Neutrophil (primary cell): ENCODE data around the gene PIGR.
A peak's percentile ranks its signal among the peaks of the same experiment; 100 is the strongest.

Source experiments
- H3K27ac ChIP-seq: fragments of 200-600 bp; sonication (generic); 2 replicates; pipeline ENCODE4 v1.5.1; 2016; ENCODE audit warnings: mild to moderate bottlenecking, moderate library complexity
- H3K27me3 ChIP-seq: fragments of 200-600 bp; sonication (generic); 2 replicates; pipeline ENCODE4 v1.6.0; 2016; ENCODE audit warnings: mild to moderate bottlenecking
- H3K36me3 ChIP-seq: fragments of 200-600 bp; sonication (generic); 2 replicates; pipeline ENCODE4 v1.5.1; 2017
- H3K4me1 ChIP-seq, 2 experiments: fragments of 200-600 bp in 1 of 2; sonication (generic) in 1 of 2; 1 replicate in 1 of 2; 2 replicates in 1 of 2; pipeline versions ENCODE4 v1.5.1 to v1.6.1; 2013 to 2016; ENCODE audit warnings: low read depth in 1 of 2, low read length in 1 of 2, mild to moderate bottlenecking in 1 of 2, moderate library complexity in 1 of 2; ENCODE audit not compliant: control insufficient read depth in 1 of 2, insufficient read depth in 1 of 2
- H3K4me3 ChIP-seq, 2 experiments: fragments of 200-600 bp in 1 of 2; sonication (generic) in 1 of 2; 1 replicate in 1 of 2; 2 replicates in 1 of 2; pipeline ENCODE4 v1.5.1; 2013 to 2016; ENCODE audit warnings: low read depth in 1 of 2, low read length in 1 of 2, mild to moderate bottlenecking in 1 of 2, moderate library complexity in 1 of 2
- H3K9me3 ChIP-seq: fragments of 200-600 bp; sonication (generic); 2 replicates; pipeline ENCODE4 v1.5.1; 2016
- TF ChIP-seq, protein P1 (sequence below): fragments of 200-600 bp; sonication (generic); IDR thresholded peaks from 2 replicates; pipeline ENCODE4 v1.5.1; 2016; ENCODE audit warnings: antibody characterized with exemption

Gene PIGR

DNA sequence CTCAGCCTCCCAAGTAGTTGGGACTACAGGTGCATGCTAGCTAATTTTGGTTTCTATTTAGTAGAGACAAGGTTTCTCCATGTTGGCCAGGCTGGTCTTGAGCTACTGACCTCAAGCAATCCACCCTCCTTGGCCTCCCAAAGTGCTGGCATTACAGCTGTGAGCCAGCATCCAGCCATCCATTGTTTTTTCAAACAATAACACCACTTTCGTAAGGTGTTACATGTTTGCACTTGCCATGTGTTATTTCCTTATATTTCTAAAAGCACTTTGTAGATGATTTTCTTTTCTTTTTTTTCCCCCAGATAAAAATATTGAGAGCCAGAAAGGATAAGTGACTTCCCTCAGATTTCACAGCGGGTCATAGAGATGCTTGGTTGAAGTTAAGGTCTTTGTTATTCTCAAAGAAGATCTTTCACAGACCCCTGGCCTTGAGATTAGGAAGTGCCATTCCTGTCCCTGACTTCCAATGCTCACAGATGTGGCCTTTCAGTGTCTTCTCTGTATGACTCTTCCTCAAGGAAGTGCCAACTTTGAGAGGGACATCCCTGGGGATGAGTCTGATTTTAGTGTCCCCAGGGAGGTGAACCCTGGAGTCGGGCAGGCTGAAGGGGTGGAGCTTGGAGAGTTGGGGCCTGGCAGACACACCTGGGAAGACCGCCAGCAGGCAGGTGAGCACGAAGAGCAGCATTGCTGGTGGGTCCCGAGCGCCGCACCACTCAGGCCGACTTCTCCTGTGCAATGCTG, 6.3 kb downstream of the PIGR start:
- Histone ChIP-seq H3K36me3 (no peaks in the 10 kb centered on the region), H3K4me1 (no peaks in the 10 kb centered on the region), H3K27me3 (peaks cover 37% of the 10 kb centered on the region), H3K4me3 (no peak overlapping the region), H3K27ac (no peak overlapping the region), H3K9me3 (no peaks in the 10 kb centered on the region)
- TF ChIP-seq, protein P1, sequence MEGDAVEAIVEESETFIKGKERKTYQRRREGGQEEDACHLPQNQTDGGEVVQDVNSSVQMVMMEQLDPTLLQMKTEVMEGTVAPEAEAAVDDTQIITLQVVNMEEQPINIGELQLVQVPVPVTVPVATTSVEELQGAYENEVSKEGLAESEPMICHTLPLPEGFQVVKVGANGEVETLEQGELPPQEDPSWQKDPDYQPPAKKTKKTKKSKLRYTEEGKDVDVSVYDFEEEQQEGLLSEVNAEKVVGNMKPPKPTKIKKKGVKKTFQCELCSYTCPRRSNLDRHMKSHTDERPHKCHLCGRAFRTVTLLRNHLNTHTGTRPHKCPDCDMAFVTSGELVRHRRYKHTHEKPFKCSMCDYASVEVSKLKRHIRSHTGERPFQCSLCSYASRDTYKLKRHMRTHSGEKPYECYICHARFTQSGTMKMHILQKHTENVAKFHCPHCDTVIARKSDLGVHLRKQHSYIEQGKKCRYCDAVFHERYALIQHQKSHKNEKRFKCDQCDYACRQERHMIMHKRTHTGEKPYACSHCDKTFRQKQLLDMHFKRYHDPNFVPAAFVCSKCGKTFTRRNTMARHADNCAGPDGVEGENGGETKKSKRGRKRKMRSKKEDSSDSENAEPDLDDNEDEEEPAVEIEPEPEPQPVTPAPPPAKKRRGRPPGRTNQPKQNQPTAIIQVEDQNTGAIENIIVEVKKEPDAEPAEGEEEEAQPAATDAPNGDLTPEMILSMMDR = no peak

DNA sequence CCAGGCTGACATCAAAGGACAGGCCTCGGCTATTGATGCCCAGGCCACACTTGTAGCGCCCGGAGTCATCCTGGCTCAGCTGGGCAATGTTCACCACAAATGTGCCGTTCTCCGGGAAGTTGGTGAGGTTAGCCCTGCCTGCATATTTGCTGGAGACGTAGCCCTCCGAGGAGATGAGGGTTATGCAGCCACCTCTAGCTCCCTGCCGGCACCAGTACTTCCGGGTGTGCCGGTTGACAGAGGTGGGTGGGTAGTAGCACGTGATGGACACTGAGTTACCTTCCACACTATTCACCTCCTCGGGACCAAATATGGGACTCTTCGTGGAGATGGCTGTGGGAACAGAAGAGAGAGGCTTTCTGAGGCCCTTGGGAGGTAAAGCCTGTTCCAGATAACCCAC, 7.1 kb downstream of the PIGR start:
- Histone ChIP-seq H3K4me3 (no peak overlapping the region), H3K27me3 (peaks cover 29% of the 10 kb centered on the region), H3K36me3 (no peaks in the 10 kb centered on the region), H3K9me3 (no peaks in the 10 kb centered on the region), H3K4me1 (no peaks in the 10 kb centered on the region), H3K27ac (no peak overlapping the region)
- TF ChIP-seq, protein P1 = no peak

DNA sequence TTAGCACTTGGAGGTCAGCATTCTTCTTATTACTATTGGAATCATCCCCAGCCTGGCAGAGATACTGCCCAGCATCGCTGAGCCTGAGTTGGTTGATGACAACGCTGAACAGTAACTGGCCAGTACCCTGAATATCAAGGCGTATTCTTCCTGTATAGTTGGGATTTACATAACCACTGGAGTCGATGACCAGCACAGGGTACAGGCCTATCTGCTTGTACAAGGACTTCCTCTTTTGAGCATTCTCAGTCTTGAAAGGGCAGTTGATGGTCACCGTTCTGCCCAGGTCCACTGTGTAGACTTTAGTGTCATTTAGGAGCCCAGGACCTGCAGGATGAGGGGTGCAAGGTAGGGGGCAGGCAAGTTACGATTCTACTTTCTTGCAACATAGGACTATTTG, 8.8 kb downstream of the PIGR start:
- TF ChIP-seq, protein P1 = no peak
- H3K27ac ChIP-seq = no peak overlapping the region
- no peaks in the 10 kb centered on the region for H3K9me3 ChIP-seq
- peaks cover 13% of the 10 kb centered on the region for H3K27me3 ChIP-seq
- no peaks in the 10 kb centered on the region for H3K4me1 ChIP-seq
- H3K4me3 ChIP-seq = no peak overlapping the region
- H3K36me3 ChIP-seq = no peaks in the 10 kb centered on the region

DNA sequence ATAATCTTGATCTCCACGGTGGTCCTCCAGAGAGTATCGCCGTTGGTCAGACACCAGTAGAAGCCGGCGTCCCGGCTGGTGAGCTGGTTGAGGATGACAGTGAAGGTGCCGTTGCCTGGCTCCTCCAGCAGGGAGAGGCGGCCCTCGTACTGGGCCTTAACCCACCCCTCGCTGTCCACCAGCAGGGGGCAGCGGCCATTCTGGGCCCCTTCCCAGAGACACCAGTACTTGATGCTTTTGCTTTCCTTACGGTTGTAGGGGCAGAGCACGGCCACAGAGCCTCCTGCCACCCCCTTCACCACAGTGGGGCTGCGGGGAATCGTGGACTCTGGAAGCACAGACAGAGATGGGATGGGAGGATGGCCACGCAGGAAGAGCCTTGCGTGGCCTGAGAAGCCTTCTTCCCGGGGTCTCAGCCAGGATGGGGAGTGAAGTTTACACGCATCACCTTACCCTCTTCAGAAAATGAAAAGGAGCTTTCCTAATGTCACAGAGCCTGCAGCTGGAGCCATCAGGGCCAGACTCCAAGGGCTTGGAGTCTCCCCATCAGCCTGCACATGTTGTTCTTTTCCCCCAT, 10.7 kb downstream of the PIGR start:
- no peaks in the 10 kb centered on the region for H3K4me1 ChIP-seq
- no peaks in the 10 kb centered on the region for H3K9me3 ChIP-seq
- no peak overlapping the region for H3K4me3 ChIP-seq
- H3K27ac ChIP-seq = no peak overlapping the region
- no peaks in the 10 kb centered on the region for H3K36me3 ChIP-seq
- peaks cover 10% of the 10 kb centered on the region for H3K27me3 ChIP-seq
- TF ChIP-seq, protein P1 = peak; percentile 27

GRCh38 chr1:206933333-206933945, 12.8 kb downstream of the PIGR start:
- Histone ChIP-seq H3K4me3 (no peak overlapping the region), H3K4me1 (no peaks in the 10 kb centered on the region), H3K27ac (no peak overlapping the region), H3K9me3 (no peaks in the 10 kb centered on the region), H3K27me3 (peaks cover 10% of the 10 kb centered on the region), H3K36me3 (no peaks in the 10 kb centered on the region)
- TF ChIP-seq, protein P1 = peak; percentile 70
